SK-N-SH (cell line): ENCODE results near the gene PAX9.

Experiments
- CTCF ChIP-seq: fragments of 200-600 bp; sonication (generic); IDR thresholded peaks from 2 replicates; pipeline ENCODE4 v1.6.1; 2017; ENCODE audit warnings: antibody characterized with exemption, mild to moderate bottlenecking, moderate library complexity
- ELF1 ChIP-seq: IDR thresholded peaks from 2 replicates; pipeline ENCODE4 v1.4.0; 2012
- FOXJ3 ChIP-seq: sonication (generic); formaldehyde crosslinking; IDR thresholded peaks from 2 replicates; pipeline ENCODE4 v1.5.1; 2020; ENCODE audit warnings: mild to moderate bottlenecking, missing genetic modification reagents
- JUND ChIP-seq: IDR thresholded peaks from 2 replicates; pipeline ENCODE4 v1.4.0; 2012
- MAX ChIP-seq: IDR thresholded peaks from 2 replicates; pipeline ENCODE4 v1.4.0; 2012; ENCODE audit warnings: low read depth
- MEF2A ChIP-seq: IDR thresholded peaks from 2 replicates; pipeline ENCODE4 v1.4.0; 2012; ENCODE audit warnings: low read depth, borderline replicate concordance
- POLR2AphosphoS5 ChIP-seq: IDR thresholded peaks from 2 replicates; pipeline ENCODE4 v1.6.1; 2012; ENCODE audit warnings: low read depth, low read length
- REST ChIP-seq: IDR thresholded peaks from 2 replicates; pipeline ENCODE4 v1.6.1; 2012; ENCODE audit warnings: mild to moderate bottlenecking, low read depth, low read length, moderate library complexity
- TAF1 ChIP-seq: IDR thresholded peaks from 2 replicates; pipeline ENCODE4 v1.6.1; 2012; ENCODE audit warnings: low read depth, mild to moderate bottlenecking, low read length, moderate library complexity, borderline replicate concordance

- TF ChIP-seq MAX = no peak
- TF ChIP-seq ELF1 = no peak
- TF ChIP-seq REST = no peak
- no peak for TF ChIP-seq JUND
- no peak for TF ChIP-seq FOXJ3 (CRISPR knock-in tag)
- no peak for TF ChIP-seq TAF1
- TF ChIP-seq MEF2A = no peak
- TF ChIP-seq POLR2AphosphoS5 = no peak
- TF ChIP-seq CTCF = no peak
These were observed 6.8 kb upstream of the PAX9 start for GRCh38 chr14:36654794-36655381.
